Right lung (tissue), 10 donors: ENCODE results near the gene UQCC5. TPM values are rescaled to one million over a fixed set of nuclear protein-coding genes. Genes with fewer than 3 reads are reported as not detected.
A peak's percentile ranks its signal among the peaks of the same experiment; 100 is the strongest.

Experiments used
- DNase-seq, 2 donors: peaks; one replicate each; pipeline ENCODE4 v3.0.0-alpha.2; 2013
- long read RNA-seq, 8 donors: transcript quantifications; one replicate each; lab custom pipeline, GENCODE V29; 2026
- polyA plus RNA-seq, 5 donors: library from polyadenylated mRNA; unstranded; fragments of 120-200 nt; gene quantifications; one replicate each; pipeline versions ENCODE4 v1.2.1 to v1.2.3, GENCODE V29; 2013; ENCODE audit warnings: inconsistent platforms in 1 of 5, low replicate concordance in 1 of 5; ENCODE audit not compliant: insufficient read length in 5 of 5, insufficient read depth in 1 of 5

UQCC5 gene
- polyA plus RNA-seq = 10 to 100 TPM in 4 of 5 donors, 1 to 10 TPM in 1; 8.5 to 24.3 (median 12.9) TPM
- long read RNA-seq, donor 1, transcript SMIM4-201 (2 exons, 274 nt) = minor isoform, 10 of 65 reads
- long read RNA-seq, donor 1, transcript SMIM4-203 (2 exons, 1,770 nt) = major isoform, 17 of 65 reads
- long read RNA-seq, donor 1, partial matches to known transcripts = 35 of 65 reads
- long read RNA-seq, donor 1, other reads (novel, unspliced or antisense) = 0 of 65 reads
- long read RNA-seq, donor 2, transcript SMIM4-203 (2 exons, 1,770 nt) = major isoform, 9 of 17 reads
- long read RNA-seq, donor 2, partial matches to known transcripts = 5 of 17 reads
- long read RNA-seq, donor 2, other reads (novel, unspliced or antisense) = 0 of 17 reads
- long read RNA-seq, donor 3, transcript SMIM4-201 (2 exons, 274 nt) = minor isoform, 5 of 16 reads
- long read RNA-seq, donor 3, transcript SMIM4-203 (2 exons, 1,770 nt) = major isoform, 9 of 16 reads
- long read RNA-seq, donor 3, partial matches to known transcripts = 0 of 16 reads
- long read RNA-seq, donor 3, other reads (novel, unspliced or antisense) = 0 of 16 reads
- long read RNA-seq, donor 4, partial matches to known transcripts = 12 of 19 reads
- long read RNA-seq, donor 4, other reads (novel, unspliced or antisense) = 0 of 19 reads
- long read RNA-seq, donor 5, transcript SMIM4-205 (3 exons, 314 nt) = minor isoform, 9 of 36 reads
- long read RNA-seq, donor 5, transcript SMIM4-203 (2 exons, 1,770 nt) = major isoform, 17 of 36 reads
- long read RNA-seq, donor 5, transcript SMIM4-201 (2 exons, 274 nt) = minor isoform, 8 of 36 reads
- long read RNA-seq, donor 5, partial matches to known transcripts = 0 of 36 reads
- long read RNA-seq, donor 5, other reads (novel, unspliced or antisense) = 0 of 36 reads
- long read RNA-seq, donor 6, transcript SMIM4-203 (2 exons, 1,770 nt) = major isoform, 16 of 25 reads
- long read RNA-seq, donor 6, transcript SMIM4-201 (2 exons, 274 nt) = minor isoform, 6 of 25 reads
- long read RNA-seq, donor 6, partial matches to known transcripts = 0 of 25 reads
- long read RNA-seq, donor 6, other reads (novel, unspliced or antisense) = 0 of 25 reads
- long read RNA-seq, donor 7, partial matches to known transcripts = 0 of 3 reads
- long read RNA-seq, donor 7, other reads (novel, unspliced or antisense) = 0 of 3 reads
- long read RNA-seq, donor 8, partial matches to known transcripts = 0 of 5 reads
- long read RNA-seq, donor 8, other reads (novel, unspliced or antisense) = 0 of 5 reads

DNA sequence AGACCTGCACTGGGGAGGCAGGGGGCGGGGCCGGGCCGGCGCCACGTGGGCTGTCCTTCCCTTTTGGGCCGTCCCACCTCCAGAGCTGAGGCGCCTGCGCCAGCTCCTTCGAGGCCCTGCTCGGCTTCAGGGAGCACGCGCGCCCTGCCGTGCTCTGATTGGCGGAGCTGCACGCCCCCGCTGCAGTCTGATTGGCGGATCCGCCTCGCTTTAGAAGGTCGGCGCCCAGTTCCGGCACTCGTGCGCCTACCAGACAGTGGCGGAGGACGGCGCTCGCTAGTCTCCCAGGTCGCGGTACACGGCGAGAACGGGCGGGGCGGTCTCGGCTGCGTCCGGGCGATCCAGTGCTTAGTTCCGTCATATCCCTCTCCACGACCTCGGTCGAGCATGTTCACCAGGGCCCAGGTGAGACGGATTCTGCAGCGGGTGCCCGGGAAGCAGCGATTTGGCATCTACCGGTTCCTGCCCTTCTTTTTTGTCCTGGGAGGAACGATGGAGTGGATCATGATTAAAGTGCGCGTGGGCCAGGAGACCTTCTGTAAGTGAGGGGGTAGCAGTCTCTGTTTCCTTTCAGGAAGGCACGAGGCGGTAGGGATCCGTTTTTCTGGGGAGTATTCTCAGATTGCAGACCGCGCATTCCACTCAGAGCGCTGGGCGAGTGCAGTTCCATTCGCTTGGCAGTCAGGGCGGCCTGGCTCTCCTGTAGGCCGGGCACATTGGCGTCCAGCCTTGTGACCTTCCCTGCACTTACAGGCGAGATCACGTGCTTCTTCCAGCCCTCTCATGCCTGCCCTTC lies at the start of gene UQCC5:
Gene UQCC5 (plus strand): TSS at position 237 of the 796 bp plus-strand sequence. CDS start 151 bp downstream, at position 388.
- peak; percentile 97 for DNase-seq

DNA sequence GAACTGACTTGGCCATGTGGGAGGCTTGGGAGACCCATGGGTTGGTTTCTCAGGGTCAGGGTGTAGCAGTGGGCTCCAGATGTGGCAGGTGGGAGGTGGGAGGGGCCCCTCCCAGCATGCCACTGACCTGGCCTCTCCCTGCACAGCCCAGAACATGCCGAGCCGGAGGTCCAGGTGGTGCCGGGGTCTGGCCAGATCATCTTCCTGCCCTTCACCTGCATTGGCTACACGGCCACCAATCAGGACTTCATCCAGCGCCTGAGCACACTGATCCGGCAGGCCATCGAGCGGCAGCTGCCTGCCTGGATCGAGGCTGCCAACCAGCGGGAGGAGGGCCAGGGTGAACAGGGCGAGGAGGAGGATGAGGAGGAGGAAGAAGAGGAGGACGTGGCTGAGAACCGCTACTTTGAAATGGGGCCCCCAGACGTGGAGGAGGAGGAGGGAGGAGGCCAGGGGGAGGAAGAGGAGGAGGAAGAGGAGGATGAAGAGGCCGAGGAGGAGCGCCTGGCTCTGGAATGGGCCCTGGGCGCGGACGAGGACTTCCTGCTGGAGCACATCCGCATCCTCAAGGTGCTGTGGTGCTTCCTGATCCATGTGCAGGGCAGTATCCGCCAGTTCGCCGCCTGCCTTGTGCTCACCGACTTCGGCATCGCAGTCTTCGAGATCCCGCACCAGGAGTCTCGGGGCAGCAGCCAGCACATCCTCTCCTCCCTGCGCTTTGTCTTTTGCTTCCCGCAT lies 49.2 kb upstream of the UQCC5 start:
- DNase-seq = no peak

- no peak for DNase-seq
Observed at GRCh38 chr3:52487788-52488691, 48.4 kb upstream of the UQCC5 start.

DNA sequence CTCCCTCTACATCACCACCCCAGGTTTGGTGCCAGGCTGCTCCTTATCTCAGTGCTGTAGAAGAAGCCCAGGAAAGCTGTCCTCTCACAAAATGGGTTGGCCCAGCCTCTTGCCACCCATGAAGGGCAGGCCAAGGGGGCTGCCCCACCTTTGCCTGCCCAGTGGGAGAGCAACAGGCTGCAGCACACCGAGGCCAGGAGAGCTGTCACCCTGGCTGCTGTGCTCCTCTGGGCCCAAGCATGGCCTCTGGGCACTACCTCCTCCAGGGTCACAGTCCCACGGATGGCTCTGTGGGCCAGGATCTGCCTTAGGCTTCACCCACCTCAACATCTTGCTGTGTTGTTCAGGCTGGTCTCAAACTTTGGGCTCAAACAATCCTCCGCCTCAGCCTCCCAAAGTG lies 47.7 kb upstream of the UQCC5 start:
- DNase-seq = no peak

- DNase-seq = no peak
Observed at GRCh38 chr3:52489453-52489852, 47.0 kb upstream of the UQCC5 start.

DNA sequence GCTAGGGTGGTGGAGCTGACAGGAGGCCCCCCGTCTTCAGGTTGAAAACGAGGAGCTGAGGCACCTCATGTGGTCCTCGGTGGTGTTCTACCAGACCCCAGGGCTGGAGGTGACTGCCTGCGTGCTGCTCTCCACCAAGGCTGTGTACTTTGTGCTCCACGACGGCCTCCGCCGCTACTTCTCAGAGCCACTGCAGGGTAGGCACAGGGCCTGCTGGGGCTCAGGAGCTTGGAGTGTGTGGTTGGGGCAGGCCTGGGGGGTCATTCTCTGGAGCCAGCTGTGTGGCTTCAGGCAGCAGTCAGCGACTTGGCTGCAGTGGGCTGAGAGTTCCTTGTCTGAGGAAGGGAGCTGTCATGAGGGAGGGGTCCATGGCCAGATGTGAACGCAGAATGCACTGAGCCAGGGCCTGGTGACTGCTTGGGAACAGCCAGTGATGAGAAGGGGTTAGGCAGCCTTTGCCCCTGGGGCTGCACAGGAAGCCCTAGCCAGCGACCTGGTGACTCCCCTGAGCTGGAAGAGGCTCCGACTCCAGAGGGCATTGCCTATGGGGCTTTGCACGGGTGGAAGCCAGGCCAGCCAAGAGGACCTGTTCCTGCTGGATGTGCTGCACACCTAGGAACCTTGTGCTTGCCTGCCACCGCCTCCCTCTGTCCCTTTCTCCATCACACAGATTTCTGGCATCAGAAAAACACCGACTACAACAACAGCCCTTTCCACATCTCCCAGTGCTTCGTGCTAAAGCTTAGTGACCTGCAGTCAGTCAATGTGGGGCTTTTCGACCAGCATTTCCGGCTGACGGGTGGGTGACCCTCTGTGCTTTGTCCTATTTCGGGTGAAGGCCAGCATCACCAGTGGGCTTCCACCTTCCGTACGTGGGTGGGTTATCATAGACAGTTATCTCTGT lies 46.1 kb upstream of the UQCC5 start:
- DNase-seq = no peak

DNA sequence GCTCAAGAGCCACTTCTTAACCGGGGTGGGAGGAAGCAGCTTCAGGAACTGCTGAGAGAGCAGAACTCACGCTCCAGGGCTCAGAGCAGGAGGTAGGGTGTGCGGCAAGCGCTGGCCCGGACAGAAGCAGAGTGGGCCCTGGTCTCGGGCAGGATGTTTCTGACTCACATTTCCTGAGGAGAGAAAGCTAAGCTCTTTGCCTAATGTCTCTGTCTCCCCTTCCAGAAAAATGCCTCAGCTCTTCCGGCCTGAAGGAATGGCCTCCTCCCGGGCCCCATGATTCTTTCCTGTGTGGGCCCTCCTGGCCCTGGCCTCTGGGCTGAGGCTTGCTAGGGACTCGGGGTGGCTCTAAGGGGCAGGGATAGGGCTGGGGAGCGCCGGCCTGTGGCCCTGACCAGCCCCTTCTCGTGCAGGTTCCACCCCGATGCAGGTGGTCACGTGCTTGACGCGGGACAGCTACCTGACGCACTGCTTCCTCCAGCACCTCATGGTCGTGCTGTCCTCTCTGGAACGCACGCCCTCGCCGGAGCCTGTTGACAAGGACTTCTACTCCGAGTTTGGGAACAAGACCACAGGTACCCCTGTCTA lies 45.4 kb upstream of the UQCC5 start:
- DNase-seq = no peak

GRCh38 chr3:52492059-52492458 lies 44.3 kb upstream of the UQCC5 start:
- DNase-seq = no peak

GRCh38 chr3:52493232-52494017 lies 43.0 kb upstream of the UQCC5 start:
- DNase-seq = no peak

- DNase-seq = no peak
Observed at GRCh38 chr3:52494445-52494844, 42.0 kb upstream of the UQCC5 start.

DNA sequence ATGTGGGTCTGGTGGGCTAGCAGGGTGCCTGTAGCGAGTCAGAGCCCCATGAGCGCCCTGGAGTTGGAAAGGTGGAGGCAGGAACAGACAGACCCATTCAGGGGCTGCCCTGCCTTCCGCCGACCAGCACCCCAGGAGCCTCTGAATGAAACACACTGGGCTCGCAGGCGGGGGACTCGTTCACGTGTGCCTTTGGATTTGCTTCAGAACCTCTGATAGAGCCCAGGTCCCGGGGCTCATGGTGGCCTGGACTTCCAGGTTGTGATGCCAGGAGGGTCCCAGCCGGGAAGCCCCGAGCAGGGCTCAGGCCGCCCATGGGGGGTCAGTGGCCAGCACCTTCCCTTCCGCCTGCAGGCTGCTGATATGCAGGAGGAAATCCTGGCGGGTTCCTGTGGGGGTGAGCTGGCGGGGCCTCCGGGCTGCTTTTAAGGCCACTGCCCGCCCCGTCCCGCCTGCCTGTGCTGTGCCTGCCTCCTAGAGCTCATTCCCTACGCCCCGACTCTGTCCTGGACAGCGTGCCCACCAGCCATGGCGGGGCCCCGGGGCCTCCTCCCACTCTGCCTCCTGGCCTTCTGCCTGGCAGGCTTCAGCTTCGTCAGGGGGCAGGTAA lies 41.4 kb upstream of the UQCC5 start, which contains the start of gene STAB1:
Gene STAB1 (plus strand): TSS at position 453 of the 610 bp plus-strand sequence. CDS start 76 bp downstream, at position 529.
- peak in 1 of 2 donors; percentile 27 for DNase-seq

DNA sequence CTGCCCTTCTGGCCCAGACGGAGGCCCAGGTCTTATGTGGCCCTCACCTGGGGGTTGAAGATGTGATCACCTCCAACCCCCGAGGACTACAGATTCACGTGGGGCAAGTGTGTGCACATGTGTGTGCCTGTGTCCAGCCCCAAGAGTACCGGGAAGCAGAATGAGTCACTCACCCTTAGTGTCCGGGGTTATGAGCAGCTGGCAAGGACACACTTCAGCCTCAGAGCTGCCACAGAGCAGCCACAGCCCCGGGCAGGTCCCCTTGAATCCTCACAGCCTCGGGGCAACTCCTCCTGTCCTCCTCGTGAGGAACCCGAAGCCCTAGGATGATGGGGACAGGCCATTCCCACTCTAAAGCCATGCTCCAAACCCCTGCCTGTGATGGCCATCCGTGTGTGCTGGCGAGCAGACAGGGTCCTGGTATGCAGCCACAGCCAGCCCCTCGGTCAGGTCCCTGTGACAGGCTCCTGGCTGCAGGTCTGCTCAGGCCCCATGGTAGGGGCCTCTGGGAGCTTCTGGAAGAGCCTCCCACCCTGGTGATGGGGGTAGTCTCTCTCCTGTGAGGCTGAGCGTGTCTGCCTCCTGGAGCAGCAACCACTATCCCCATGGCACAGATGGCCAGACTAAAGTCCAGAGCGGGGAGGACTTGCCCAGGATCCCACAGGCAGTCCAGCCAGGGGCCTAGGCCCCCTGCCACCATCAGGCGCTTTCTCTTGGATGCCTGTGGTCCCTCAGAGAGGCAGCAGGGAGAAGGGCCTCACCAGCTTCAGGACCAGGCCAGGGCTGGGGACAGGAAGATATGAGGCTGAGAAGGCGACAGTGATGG lies 40.4 kb upstream of the UQCC5 start:
- DNase-seq = no peak

DNA sequence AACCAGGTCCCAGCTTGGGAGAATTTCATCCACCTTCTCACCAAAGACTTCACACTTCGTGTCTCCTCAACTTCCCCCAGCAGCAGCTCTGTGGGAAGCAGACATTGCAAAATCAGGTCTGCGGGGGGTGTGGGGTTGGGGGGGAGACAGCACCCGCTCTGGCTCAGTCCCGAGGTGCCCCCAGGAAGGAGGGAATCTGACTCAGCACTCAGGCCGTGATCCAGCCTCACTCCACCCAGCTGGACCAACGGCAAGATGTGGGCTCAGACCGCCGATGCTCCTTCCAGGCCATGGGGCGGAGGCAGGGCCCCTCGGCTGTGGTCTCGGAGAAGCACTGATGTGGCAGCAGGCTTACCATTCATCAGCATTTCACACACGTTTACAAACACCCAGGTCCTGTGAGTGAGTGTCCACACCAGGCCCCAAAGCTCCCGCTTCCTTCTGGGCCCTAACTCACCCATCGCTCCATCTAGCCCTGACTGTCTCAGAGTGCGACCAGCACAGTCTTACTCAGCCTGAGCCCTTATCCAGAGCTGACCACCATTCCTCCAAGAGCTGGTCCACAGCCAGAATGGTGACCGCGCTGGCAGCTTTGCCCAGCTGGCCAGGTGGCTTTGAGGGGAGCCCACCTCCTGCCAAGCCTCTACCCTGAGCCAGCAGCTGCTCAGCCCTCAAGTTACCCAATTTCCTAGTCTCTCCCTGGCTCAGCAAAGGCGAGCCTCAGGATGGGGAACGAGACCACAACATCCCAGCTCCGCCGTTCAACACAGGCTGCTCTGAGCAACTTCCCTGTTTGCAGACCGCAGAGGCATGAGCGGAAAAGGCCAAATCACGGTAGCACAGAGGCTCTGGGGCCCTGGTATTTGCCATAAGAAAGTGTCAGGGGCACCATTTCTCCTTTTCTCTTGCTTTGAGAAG lies 38.0 kb upstream of the UQCC5 start:
- no peak for DNase-seq

DNA sequence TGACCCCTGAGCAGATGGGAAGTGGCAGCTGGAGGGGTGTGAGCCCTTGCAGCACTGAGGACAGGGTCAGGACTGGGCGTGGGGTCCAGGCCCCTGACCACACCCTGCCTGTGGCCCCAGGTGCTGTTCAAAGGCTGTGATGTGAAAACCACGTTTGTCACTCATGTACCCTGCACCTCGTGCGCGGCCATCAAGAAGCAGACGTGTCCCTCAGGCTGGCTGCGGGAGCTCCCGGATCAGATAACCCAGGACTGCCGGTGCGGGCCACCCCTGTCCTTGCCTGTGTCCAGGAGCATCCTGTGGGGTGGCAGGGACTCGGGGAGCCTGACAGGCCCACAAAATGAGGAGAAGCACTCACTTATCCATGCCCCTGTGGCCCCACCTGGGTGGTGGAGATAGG lies 35.4 kb upstream of the UQCC5 start:
- DNase-seq = no peak
